Liver (tissue), 3 donors: ENCODE measurements around the gene HTRA1.

Experiments used
- EGR1 ChIP-seq, 2 donors: IDR thresholded peaks; 2 replicates each; pipeline ENCODE4 v1.6.1; 2016 to 2018; ENCODE audit warnings: antibody characterized with exemption in 2 of 2, low read depth in 2 of 2
- GABPA ChIP-seq, 2 donors: IDR thresholded peaks in 1 of 2; conservative IDR thresholded peaks in 1 of 2; 2 replicates each; pipeline ENCODE4 v1.6.1; 2016; ENCODE audit warnings: antibody characterized with exemption in 2 of 2, mild to moderate bottlenecking in 1 of 2, moderate library complexity in 1 of 2
- HNF4A ChIP-seq, 2 donors: conservative IDR thresholded peaks; 2 replicates each; pipeline ENCODE4 v1.6.1; 2016; ENCODE audit warnings: antibody characterized with exemption in 2 of 2, mild to moderate bottlenecking in 2 of 2
- TAF1 ChIP-seq: conservative IDR thresholded peaks from 2 replicates; pipeline ENCODE4 v1.6.1; 2016; ENCODE audit warnings: antibody characterized with exemption, mild to moderate bottlenecking
- TF ChIP-seq, protein P1 (sequence below): fragments of 150-350 bp; IDR thresholded peaks from 2 replicates; pipeline ENCODE4 v1.5.1; 2017; ENCODE audit warnings: improper control_type of control experiment, low read depth, low read length; ENCODE audit not compliant: missing input control
- TF ChIP-seq, protein P2 (sequence below): IDR thresholded peaks from 2 replicates; pipeline ENCODE4 v1.6.1; 2016; ENCODE audit warnings: antibody characterized with exemption, mild to moderate bottlenecking
- donor health status: healthy.
- donor health status: healthy.

DNA sequence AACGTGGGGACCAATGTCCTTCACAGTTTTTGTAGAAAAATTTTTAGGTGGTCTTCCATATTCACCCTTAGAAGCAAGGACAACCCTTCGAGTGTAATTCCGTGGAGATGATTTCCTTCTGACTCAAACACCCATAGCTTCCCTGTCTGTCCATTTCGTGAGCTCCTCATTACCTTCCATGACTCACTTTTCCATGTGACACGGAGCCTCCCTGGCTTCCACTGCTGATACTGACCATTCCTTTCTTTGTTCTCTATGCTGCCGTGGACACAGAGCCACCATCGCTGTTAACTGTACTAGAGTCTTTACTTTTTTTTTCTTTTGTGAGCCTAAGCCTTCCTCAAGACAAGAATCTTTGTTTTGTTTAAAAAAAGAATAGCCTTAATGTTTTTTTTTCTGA lies 19.4 kb upstream of the HTRA1 start:
- TF ChIP-seq, protein P1, sequence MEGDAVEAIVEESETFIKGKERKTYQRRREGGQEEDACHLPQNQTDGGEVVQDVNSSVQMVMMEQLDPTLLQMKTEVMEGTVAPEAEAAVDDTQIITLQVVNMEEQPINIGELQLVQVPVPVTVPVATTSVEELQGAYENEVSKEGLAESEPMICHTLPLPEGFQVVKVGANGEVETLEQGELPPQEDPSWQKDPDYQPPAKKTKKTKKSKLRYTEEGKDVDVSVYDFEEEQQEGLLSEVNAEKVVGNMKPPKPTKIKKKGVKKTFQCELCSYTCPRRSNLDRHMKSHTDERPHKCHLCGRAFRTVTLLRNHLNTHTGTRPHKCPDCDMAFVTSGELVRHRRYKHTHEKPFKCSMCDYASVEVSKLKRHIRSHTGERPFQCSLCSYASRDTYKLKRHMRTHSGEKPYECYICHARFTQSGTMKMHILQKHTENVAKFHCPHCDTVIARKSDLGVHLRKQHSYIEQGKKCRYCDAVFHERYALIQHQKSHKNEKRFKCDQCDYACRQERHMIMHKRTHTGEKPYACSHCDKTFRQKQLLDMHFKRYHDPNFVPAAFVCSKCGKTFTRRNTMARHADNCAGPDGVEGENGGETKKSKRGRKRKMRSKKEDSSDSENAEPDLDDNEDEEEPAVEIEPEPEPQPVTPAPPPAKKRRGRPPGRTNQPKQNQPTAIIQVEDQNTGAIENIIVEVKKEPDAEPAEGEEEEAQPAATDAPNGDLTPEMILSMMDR = no peak
- TF ChIP-seq EGR1 (IDR thresholded peaks at IDR 0.05; ENCODE audit: low read depth in 2 of 2) (no peak), HNF4A (conservative IDR thresholded peaks at IDR 0.05) (no peak), GABPA (IDR thresholded peaks at IDR 0.05 in 1 of 2, conservative IDR thresholded peaks at IDR 0.05 in 1 of 2) (no peak), TAF1 (no peak)
- TF ChIP-seq, protein P2, sequence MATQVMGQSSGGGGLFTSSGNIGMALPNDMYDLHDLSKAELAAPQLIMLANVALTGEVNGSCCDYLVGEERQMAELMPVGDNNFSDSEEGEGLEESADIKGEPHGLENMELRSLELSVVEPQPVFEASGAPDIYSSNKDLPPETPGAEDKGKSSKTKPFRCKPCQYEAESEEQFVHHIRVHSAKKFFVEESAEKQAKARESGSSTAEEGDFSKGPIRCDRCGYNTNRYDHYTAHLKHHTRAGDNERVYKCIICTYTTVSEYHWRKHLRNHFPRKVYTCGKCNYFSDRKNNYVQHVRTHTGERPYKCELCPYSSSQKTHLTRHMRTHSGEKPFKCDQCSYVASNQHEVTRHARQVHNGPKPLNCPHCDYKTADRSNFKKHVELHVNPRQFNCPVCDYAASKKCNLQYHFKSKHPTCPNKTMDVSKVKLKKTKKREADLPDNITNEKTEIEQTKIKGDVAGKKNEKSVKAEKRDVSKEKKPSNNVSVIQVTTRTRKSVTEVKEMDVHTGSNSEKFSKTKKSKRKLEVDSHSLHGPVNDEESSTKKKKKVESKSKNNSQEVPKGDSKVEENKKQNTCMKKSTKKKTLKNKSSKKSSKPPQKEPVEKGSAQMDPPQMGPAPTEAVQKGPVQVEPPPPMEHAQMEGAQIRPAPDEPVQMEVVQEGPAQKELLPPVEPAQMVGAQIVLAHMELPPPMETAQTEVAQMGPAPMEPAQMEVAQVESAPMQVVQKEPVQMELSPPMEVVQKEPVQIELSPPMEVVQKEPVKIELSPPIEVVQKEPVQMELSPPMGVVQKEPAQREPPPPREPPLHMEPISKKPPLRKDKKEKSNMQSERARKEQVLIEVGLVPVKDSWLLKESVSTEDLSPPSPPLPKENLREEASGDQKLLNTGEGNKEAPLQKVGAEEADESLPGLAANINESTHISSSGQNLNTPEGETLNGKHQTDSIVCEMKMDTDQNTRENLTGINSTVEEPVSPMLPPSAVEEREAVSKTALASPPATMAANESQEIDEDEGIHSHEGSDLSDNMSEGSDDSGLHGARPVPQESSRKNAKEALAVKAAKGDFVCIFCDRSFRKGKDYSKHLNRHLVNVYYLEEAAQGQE = no peak
